Fibroblast of peridontal ligament (primary cell): Measurements from ENCODE around the gene RPL36A.
A peak's percentile ranks its signal among the peaks of the same experiment; 100 is the strongest.

Experiments used
- DNase-seq: peaks from one replicate; pipeline ENCODE4 v3.0.0-alpha.2; 2010; ENCODE audit errors: extremely low read depth

The RPL36A gene

GRCh38 chrX:101393530-101394305, 2.9 kb downstream of the RPL36A start:
- no peak for DNase-seq

- no peak for DNase-seq
Measured at GRCh38 chrX:101394372-101394771, 3.6 kb downstream of the RPL36A start.

- DNase-seq, result peak; percentile 38
Measured at GRCh38 chrX:101395789-101396188, 5.0 kb downstream of the RPL36A start.

- DNase-seq, result no peak
Measured at GRCh38 chrX:101397779-101398178, 7.0 kb downstream of the RPL36A start.

- no peak for DNase-seq
Measured at GRCh38 chrX:101398694-101399093, 7.9 kb downstream of the RPL36A start.

GRCh38 chrX:101399825-101400224, 9.0 kb downstream of the RPL36A start:
- DNase-seq, result no peak

- no peak for DNase-seq
Measured at GRCh38 chrX:101407167-101407747, 16.4 kb downstream of the RPL36A start.

GRCh38 chrX:101407748-101408531, 17.1 kb downstream of the RPL36A start, which contains the start of the genes GLA and HNRNPH2:
GLA (minus strand) TSS chrX:101407925; CDS start chrX:101407903, 22 bp downstream.
HNRNPH2 (plus strand) TSS chrX:101408222; CDS start chrX:101411989, 3,767 bp downstream.
- peak; percentile 99 for DNase-seq

GRCh38 chrX:101408532-101408841, 17.7 kb downstream of the RPL36A start:
- DNase-seq, result no peak

GRCh38 chrX:101409043-101409442, 18.2 kb downstream of the RPL36A start:
- DNase-seq, result no peak

- DNase-seq, result no peak
Measured at GRCh38 chrX:101410461-101410860, 19.6 kb downstream of the RPL36A start.

GRCh38 chrX:101411984-101412383, 21.2 kb downstream of the RPL36A start:
- no peak for DNase-seq

- DNase-seq, result peak; percentile 91
Measured at GRCh38 chrX:101415180-101416145, 24.7 kb downstream of the RPL36A start.

- no peak for DNase-seq
Measured at GRCh38 chrX:101416691-101417090, 25.9 kb downstream of the RPL36A start.

GRCh38 chrX:101417190-101417589, 26.4 kb downstream of the RPL36A start:
- DNase-seq, result no peak

- peak; percentile 27 for DNase-seq
Measured at GRCh38 chrX:101417981-101418841, 27.4 kb downstream of the RPL36A start.

- DNase-seq, result no peak
Measured at GRCh38 chrX:101419489-101419888, 28.7 kb downstream of the RPL36A start.

GRCh38 chrX:101427954-101428353, 37.1 kb downstream of the RPL36A start:
- DNase-seq, result no peak

GRCh38 chrX:101429934-101430333, 39.1 kb downstream of the RPL36A start:
- peak; percentile 63 for DNase-seq

- peak; percentile 59 for DNase-seq
Measured at GRCh38 chrX:101430457-101431078, 39.8 kb downstream of the RPL36A start.
